DND-41 (cell line): Measurements from ENCODE around the gene ZBED1.
"Not testable (repeated sequence)": the region's sequence is repeated elsewhere in the genome, so short reads cannot be mapped to it uniquely, and the experiment has no call there.

Experiments
- ATAC-seq: fragments of 200-7000 bp; cut with Tn5 transposase; 3 replicates; pipeline ENCODE4 v1.9.1; 2021; ENCODE audit warnings: low read depth; ENCODE audit not compliant: insufficient read depth
- DNase-seq: peaks from one replicate; pipeline ENCODE4 v3.0.0-alpha.2; 2020
- H2AFZ ChIP-seq: 2 replicates; pipeline ENCODE4 v1.6.0; 2012; ENCODE audit warnings: low read depth, low read length
- H3K27ac ChIP-seq: 2 replicates; pipeline ENCODE4 v1.5.1; 2012; ENCODE audit warnings: low read length, inconsistent platforms
- H3K27me3 ChIP-seq: fragments of 200-600 bp; sonication (generic); 2 replicates; pipeline ENCODE4 v1.6.0; 2012; ENCODE audit warnings: low read length, mild to moderate bottlenecking, inconsistent platforms; ENCODE audit not compliant: insufficient read depth, poor library complexity
- H3K36me3 ChIP-seq: 2 replicates; pipeline ENCODE4 v1.5.1; 2012; ENCODE audit warnings: low read length, inconsistent platforms; ENCODE audit not compliant: insufficient read depth
- H3K4me1 ChIP-seq: 2 replicates; pipeline ENCODE4 v1.5.1; 2012; ENCODE audit warnings: mild to moderate bottlenecking, low read length; ENCODE audit not compliant: insufficient read depth
- H3K4me2 ChIP-seq: 2 replicates; pipeline ENCODE4 v1.6.0; 2012; ENCODE audit warnings: mild to moderate bottlenecking, moderate library complexity, low read length, inconsistent platforms; ENCODE audit not compliant: insufficient read depth
- H3K4me3 ChIP-seq, 2 experiments: fragments of 200-600 bp in 1 of 2; shearing (Covaris generic) in 1 of 2; 2 replicates each; pipeline ENCODE4 v1.5.1; 2012 to 2016; ENCODE audit warnings: inconsistent platforms in 2 of 2, low read length in 2 of 2, mild to moderate bottlenecking in 2 of 2, low read depth in 1 of 2, moderate library complexity in 1 of 2
- H3K79me2 ChIP-seq: 2 replicates; pipeline ENCODE4 v1.6.0; 2012; ENCODE audit warnings: low read length, inconsistent platforms; ENCODE audit not compliant: insufficient read depth
- H3K9ac ChIP-seq: 2 replicates; pipeline ENCODE4 v1.6.0; 2012; ENCODE audit warnings: low read depth, mild to moderate bottlenecking, inconsistent platforms, low read length, moderate library complexity
- H3K9me3 ChIP-seq: 2 replicates; pipeline ENCODE4 v1.5.1; 2012; ENCODE audit warnings: low read length, moderate library complexity, mild to moderate bottlenecking, inconsistent platforms; ENCODE audit not compliant: insufficient read depth, severe bottlenecking
- H4K20me1 ChIP-seq: 2 replicates; pipeline ENCODE4 v1.6.0; 2012; ENCODE audit warnings: low read length; ENCODE audit not compliant: insufficient read depth
- EZH2 ChIP-seq: IDR thresholded peaks from 3 replicates; pipeline ENCODE4 v1.6.1; 2012; ENCODE audit warnings: borderline replicate concordance, low read depth, mild to moderate bottlenecking, moderate library complexity, low read length, inconsistent platforms; ENCODE audit not compliant: severe bottlenecking
- TF ChIP-seq, protein P1 (sequence below): IDR thresholded peaks from 2 replicates; pipeline ENCODE4 v1.5.1; 2012; ENCODE audit warnings: borderline replicate concordance, low read length, moderate library complexity, mild to moderate bottlenecking; ENCODE audit not compliant: poor library complexity, severe bottlenecking; ENCODE audit errors: extremely low read depth

The ZBED1 gene

GRCh38 chrX:2458309-2458708 is 42.5 kb downstream of the ZBED1 start:
- TF ChIP-seq EZH2: no peak
- TF ChIP-seq, protein P1, sequence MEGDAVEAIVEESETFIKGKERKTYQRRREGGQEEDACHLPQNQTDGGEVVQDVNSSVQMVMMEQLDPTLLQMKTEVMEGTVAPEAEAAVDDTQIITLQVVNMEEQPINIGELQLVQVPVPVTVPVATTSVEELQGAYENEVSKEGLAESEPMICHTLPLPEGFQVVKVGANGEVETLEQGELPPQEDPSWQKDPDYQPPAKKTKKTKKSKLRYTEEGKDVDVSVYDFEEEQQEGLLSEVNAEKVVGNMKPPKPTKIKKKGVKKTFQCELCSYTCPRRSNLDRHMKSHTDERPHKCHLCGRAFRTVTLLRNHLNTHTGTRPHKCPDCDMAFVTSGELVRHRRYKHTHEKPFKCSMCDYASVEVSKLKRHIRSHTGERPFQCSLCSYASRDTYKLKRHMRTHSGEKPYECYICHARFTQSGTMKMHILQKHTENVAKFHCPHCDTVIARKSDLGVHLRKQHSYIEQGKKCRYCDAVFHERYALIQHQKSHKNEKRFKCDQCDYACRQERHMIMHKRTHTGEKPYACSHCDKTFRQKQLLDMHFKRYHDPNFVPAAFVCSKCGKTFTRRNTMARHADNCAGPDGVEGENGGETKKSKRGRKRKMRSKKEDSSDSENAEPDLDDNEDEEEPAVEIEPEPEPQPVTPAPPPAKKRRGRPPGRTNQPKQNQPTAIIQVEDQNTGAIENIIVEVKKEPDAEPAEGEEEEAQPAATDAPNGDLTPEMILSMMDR: no peak
- H3K79me2 ChIP-seq: peaks cover 24% of the 10 kb centered on the region
- no peak overlapping the region for H3K9ac ChIP-seq
- H3K27me3 ChIP-seq: no peaks in the 10 kb centered on the region
- H4K20me1 ChIP-seq: peaks cover 23% of the 10 kb centered on the region; the same call in 1 of the 2 replicates
- H3K27ac ChIP-seq: no peak overlapping the region
- no peak for DNase-seq
- no peaks in the 10 kb centered on the region for H3K9me3 ChIP-seq
- H3K36me3 ChIP-seq: no peaks in the 10 kb centered on the region
- no peak overlapping the region for H2AFZ ChIP-seq
- H3K4me2 ChIP-seq: no peak overlapping the region
- H3K4me3 ChIP-seq: no peak overlapping the region
- ATAC-seq: no peak
- H3K4me1 ChIP-seq: no peaks in the 10 kb centered on the region

GRCh38 chrX:2457289-2458133 is 43.3 kb downstream of the ZBED1 start:
- TF ChIP-seq, protein P1: no peak
- no peak for TF ChIP-seq EZH2
- no peak overlapping the region for H3K9ac ChIP-seq

DNA sequence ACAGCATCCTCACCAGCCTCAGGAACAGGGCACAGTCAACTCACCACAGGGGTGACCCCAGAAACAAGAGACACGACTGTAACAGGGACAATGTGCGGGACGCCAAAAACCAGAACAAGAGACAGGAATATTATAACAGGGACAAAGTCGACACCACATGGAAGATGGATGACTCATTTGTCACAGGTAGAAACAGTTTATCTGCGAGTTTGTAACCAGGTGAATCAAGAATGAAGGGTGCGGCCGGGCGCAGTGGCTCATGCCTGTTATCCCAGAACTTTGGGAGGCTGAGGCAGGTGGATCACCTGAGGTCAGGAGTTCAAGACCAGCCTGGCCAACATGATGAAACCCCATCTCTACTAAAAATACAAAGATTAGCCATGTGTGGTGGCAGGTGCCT is 44.7 kb downstream of the ZBED1 start:
- not testable (repeated sequence) for H3K4me2 ChIP-seq, H2AFZ ChIP-seq, H3K36me3 ChIP-seq, H3K4me1 ChIP-seq, H3K27me3 ChIP-seq, ATAC-seq, H3K9ac ChIP-seq, DNase-seq, H3K9me3 ChIP-seq, H3K4me3 ChIP-seq, H3K27ac ChIP-seq
- peaks cover 32% of the 10 kb centered on the region; the same call in 1 of the 2 replicates for H4K20me1 ChIP-seq
- H3K79me2 ChIP-seq: peaks cover 34% of the 10 kb centered on the region

More at GRCh38 chrX:2457289-2458133, 43.3 kb downstream of the ZBED1 start:
- H3K4me2 ChIP-seq: no peak overlapping the region
- no peaks in the 10 kb centered on the region for H3K27me3 ChIP-seq
- no peak overlapping the region for H3K27ac ChIP-seq
- ATAC-seq (no peak), DNase-seq (no peak)
- no peak overlapping the region for H2AFZ ChIP-seq
- peaks cover 22% of the 10 kb centered on the region; the same call in 1 of the 2 replicates for H4K20me1 ChIP-seq
- H3K4me3 ChIP-seq: no peak overlapping the region
- H3K36me3 ChIP-seq: no peaks in the 10 kb centered on the region
- no peaks in the 10 kb centered on the region for H3K4me1 ChIP-seq
- peaks cover 24% of the 10 kb centered on the region for H3K79me2 ChIP-seq
- no peaks in the 10 kb centered on the region for H3K9me3 ChIP-seq

- DNase-seq, H3K4me2 ChIP-seq, H3K36me3 ChIP-seq, H3K9ac ChIP-seq, ATAC-seq, H3K27me3 ChIP-seq, H3K9me3 ChIP-seq, H3K4me1 ChIP-seq, H3K27ac ChIP-seq, H2AFZ ChIP-seq, H3K4me3 ChIP-seq: not testable (repeated sequence)
- Histone ChIP-seq H3K79me2 (peaks cover 34% of the 10 kb centered on the region), H4K20me1 (peaks cover 32% of the 10 kb centered on the region; the same call in 1 of the 2 replicates)
These were observed 46.2 kb downstream of the ZBED1 start for GRCh38 chrX:2454620-2455019.
